AG08396 (cell line): ENCODE data around the gene TMEM167B.

Experiments
- DNase-seq: peaks from one replicate; pipeline ENCODE4 v3.0.0; 2012; ENCODE audit warnings: low spot score, mixed read lengths

TMEM167B gene

DNA sequence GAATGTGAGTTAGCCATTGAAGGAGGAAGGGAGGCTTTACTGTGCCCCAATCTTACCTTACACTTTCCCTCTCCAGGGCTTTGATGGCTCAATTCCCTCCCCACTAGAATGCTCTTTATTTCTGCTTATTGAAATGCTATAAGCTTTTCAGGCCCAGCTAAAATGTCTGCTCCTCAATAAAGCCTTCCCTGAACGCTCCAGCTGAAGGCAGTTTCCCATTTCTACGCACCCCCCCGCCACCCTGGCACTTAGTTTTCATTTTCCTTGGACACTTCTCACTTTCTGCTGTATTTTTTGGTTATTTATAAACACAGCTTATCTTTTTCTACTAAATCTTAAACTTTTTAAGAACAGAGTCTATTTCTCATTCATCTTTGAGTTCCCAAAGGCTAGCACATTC, 7.1 kb upstream of the TMEM167B start:
- no peak for DNase-seq

- no peak for DNase-seq
Observed at GRCh38 chr1:109083923-109084322, 6.6 kb upstream of the TMEM167B start.

DNA sequence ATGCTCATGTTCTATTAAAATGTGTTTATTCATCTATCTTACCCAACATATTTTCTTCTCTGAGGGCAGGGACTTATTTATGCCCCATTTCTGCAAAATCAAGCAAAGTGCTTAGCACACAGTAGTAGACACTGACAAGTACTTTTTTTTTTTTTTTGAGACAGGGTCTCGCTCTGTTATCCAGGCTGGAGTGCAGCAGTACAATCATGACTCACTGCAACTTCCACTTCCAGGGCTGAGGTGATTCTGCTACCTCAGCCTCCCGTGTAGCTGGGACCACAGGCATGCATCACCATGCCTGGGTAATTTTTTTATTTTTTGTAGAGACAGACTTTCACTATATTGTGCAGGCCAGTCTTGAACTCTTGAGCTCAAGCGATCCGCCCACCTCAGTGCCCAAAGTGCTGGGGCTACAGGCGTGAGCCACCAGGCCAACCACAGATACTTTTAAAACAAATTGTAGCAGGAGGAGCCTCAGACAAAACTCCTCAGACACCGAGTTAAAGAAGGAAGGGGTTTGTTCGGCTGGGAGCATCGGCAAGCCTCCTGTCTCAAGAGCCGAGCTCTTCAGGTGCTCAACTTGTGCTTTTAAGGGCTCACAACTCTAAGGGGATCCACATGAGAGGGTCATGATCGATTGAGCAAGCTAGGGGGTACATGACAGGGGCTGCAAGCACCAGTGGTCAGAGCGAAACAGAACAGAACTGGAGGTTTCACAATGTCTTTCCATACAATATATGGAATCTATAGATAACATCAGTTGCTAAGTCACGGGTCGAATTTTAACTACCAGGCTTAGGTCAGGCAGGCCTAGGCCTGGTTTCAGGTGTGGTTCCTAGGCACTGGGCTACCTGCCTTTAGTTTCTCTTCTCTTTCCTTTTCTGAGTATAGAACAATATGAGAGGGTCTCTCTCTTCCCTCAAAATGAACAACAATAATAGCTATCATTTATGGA, 5.7 kb upstream of the TMEM167B start:
- DNase-seq = no peak

GRCh38 chr1:109089242-109090015, 1.1 kb upstream of the TMEM167B start:
- no peak for DNase-seq

DNA sequence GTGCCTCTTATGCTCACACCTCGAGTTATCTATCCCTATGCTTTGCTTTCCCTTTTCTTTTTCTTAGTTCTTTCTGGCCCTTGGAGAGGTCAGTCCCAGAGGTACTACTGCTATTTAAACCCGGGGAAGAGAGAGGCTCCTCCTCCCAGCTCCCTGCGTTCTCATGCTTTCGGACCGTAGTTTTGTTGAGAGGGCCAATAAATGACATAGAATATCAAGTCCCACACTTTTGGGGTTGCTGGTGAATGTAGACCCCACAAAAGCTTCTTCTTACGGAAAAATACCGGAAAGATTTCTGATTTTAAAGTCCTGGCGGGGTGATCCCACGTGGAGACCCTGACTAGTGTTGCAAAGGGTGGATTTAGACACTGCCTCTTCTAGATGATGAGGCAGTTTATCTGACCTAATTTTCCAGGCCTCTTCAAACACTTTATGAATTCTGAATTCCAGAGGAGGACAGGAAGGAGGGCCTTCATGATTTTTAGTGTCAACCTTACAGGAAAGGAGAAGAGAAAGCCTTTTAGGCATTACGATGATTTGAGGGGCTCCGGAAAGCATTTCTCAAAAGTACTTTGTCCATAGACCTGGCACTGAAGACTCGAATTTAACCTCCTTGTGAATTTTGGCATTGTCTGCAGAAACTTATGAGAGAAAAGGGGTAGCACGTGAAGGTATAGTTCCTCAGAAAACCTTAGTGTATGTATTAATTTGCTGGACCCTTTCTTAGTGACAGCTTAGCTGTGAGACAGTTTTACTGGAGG, 694 bp downstream of the TMEM167B start:
- peak; percentile 43 for DNase-seq

DNA sequence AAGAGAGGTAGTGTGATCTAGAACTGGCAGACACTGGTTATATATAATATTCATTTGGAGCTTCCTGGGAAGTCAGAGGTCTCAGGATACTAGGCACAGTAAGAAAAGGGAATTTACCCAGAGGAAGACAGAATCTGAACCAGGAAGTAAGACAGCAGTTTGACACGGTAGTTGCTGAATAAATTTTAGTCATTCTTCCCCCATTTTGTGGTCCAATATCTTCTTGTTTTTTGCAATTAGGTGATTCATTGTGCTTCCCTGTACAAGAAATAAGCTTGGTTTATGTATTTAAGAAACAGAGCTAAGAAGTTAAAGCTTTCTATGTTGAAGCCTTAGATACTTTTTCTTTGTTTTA, 1.3 kb downstream of the TMEM167B start:
- no peak for DNase-seq

DNA sequence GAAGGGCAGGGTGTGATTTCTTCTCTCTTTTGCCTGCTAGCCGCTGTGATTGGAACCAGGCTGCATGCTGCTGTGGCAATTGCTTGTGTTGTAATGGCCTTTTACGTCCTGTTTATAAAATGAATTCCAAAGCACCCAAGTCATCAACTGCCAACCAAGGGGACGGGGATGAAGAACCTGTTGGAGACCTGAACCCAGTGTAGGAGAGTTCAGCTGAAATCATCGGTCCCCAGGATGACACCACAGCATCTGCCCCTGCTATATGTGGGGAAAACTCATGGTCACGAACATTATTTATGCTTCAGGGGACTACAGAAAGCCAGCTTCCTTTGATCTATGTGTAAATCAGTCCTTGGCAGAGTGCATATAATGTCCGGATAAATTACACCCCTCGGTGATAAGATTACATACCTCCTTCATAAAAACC, 3.8 kb downstream of the TMEM167B start:
- peak; percentile 63 for DNase-seq

- no peak for DNase-seq
Observed at GRCh38 chr1:109094871-109095270, 4.3 kb downstream of the TMEM167B start.

DNA sequence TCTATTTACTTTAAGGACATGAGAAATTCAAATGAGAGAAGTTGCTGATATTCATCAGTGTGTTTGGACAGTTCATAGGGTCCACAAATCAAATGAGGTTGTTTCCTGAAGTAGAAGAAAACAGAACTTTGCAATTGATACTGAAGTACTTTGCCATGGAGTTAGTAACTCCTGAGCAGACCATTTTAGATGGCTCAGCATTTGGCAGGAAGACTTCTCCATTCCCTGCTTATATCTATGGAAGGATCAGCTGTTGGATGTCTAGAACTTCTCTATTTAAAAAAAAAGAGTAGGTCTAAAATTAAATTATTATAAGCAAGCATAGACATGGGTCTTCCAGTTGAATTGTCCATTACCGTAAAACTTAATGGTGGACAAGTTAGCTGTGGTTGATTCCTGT, 5.1 kb downstream of the TMEM167B start:
- no peak for DNase-seq

DNA sequence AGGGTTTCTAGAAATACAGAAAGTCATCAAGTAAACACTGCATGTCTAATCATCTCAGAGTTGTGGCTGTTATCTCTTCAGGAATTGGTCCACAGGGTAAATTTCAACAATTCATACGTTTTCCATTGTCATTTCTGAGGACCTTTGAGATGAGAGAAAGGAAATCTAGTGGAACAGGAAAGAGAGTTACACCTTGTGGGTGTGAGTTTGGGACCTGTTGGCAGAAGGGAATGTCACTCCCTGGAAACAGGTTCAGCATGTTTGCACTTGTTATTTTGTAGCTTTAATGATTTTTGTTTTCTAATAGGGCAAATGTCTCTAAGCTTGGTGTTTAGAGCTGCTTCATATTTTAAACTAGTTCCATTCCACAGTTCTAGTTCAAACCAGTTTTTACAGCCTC, 5.6 kb downstream of the TMEM167B start:
- DNase-seq = no peak

- peak; percentile 95 for DNase-seq
Observed at GRCh38 chr1:109099938-109100773, 9.6 kb downstream of the TMEM167B start.

GRCh38 chr1:109104364-109105151, 14.0 kb downstream of the TMEM167B start:
- no peak for DNase-seq

DNA sequence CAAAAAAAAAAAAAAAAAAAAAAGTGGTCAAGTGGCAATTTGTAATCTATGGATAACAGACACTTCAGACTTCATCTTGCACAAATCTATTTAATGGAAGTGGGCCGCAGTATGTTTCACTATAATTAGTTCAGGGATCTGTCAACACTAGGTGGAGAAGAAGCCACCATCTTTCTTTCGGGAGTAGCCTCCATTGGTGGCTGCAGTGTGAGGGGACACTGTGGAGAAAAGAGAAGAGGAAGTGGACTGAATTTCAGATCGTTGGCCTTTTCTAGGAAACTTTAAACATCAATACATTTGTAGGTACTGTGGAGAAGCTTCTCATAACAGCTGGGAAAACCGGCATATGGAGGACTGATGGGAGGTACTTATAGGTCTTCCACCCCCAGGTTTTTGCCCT, 15.3 kb downstream of the TMEM167B start:
- no peak for DNase-seq

DNA sequence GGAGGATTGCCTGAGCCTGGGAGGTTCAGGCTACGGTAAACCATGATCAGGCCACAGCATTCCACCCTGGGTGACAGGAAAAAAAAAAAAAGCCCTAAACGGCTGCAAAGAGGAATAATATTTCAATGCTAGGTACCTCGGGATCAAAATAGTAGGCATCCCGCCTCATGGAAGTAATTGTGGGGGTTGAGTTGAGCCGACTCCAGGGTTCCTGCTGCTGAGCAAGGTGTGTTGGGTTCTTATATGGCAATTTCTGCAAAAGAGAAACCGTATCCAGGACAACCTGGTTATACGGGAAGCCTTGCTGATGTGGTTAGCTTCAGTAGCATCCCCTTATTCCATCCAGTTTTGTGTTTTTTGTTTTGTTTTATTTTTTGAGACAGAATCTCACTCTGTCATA, 17.2 kb downstream of the TMEM167B start:
- DNase-seq = no peak

GRCh38 chr1:109109906-109110305, 19.3 kb downstream of the TMEM167B start:
- no peak for DNase-seq

- no peak for DNase-seq
Observed at GRCh38 chr1:109111386-109112055, 21.0 kb downstream of the TMEM167B start.

DNA sequence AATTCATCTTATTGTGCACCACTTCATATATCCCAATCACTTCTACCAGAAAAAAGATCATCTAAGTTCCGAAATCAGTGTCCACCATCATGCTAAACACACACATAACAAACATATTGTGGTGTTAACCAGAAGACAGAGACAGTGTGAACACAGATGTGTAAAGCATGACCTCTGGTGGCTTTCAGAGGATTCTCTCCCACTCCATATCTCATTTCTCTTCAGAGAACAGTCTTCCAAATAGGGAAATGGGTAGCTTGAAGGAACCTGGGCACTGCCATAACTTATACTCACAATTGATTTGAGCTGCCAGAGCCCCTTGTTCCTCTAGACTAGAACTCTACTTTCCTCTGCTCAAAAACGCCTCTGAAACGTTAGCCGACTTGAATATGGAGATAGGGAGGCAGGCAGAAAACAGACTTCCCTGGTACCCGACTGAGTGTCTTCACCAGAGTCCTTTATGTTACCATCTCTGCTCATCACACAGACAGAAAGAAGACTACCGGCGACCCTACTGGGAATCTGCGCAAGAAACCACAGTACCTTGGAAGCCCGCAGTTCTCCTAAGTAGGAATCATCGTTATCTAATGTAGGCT, 21.6 kb downstream of the TMEM167B start:
- DNase-seq = peak; percentile 31

DNA sequence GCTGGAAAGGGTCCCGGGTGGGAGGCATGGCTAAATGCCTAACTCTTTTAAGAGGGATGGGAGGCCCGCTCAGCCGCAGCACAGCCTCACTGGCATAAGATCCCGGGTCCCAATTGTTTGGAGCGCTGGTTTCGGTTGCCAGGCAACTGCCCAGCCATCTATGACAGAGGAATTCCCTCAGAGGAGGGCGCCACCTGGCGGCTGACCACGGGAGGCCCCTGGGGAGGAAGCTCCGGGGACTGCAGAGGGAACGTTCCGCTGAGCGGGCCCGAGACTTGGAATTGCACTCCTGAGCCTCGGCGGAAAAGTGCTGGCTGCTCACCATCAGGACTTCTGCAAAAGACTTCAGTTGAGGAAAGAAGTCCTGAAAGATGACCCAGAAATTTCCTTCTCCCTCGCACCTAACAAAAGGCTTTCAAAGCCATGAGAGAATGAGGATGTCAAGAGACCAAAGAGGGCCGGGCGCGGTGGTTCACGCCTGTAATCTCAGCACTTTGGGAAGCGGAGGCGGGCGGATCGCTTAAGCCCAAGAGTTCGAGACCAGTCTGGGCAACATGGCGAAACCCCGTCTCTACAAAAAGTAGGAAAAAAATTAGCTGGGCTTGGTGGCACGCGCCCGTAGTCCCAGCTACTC, 22.2 kb downstream of the TMEM167B start:
- peak; percentile 93 for DNase-seq
